A549 (cell line): ENCODE results near the gene PXYLP1. TPM values are rescaled to one million over a fixed set of nuclear protein-coding genes. Genes with fewer than 3 reads are reported as not detected.

Experiments
- ATAC-seq, 2 experiments: fragments of 200-7000 bp in 1 of 2; fragments of >200 bp in 1 of 2; cut with Nextera tagmentation in 1 of 2; cut with Tn5 transposase in 1 of 2; 3 replicates each; pipeline versions ENCODE4 v1.8.0 to v1.9.1; 2018 to 2020; ENCODE audit warnings: mild to moderate bottlenecking in 1 of 2, moderate library complexity in 1 of 2
- CTCF ChIA-PET: fragments of 300-600 bp; sonication (Branson Sonifier 250); formaldehyde crosslinking; extraction: SDS; loops from one replicate; lab custom pipeline; 2021; ENCODE audit warnings: antibody characterized with exemption, inconsistent platforms; lab: Yijun Ruan, JAX
- POLR2A ChIA-PET: fragments of 350-600 bp; formaldehyde crosslinking; extraction: SDS; loops from one replicate; lab custom pipeline; 2021; ENCODE audit warnings: antibody characterized with exemption, inconsistent platforms; lab: Yijun Ruan, JAX
- DNase-seq, 2 experiments: peaks; one replicate each; pipeline versions ENCODE4 v3.0.0 to v3.0.0-alpha.2; 2011 to 2016; ENCODE audit warnings: low read depth in 1 of 2, low spot score in 1 of 2
- FAIRE-seq: peaks from 2 replicates; lab custom pipeline; 2011; peaks lifted over from hg19 to GRCh38; lab: Jason Lieb, UNC
- H3K27ac ChIP-seq, 2 experiments: fragments of >200 bp; sonication (Bioruptor Twin); formaldehyde crosslinking; 3 replicates each; pipeline ENCODE4 v1.5.1; 2016 to 2017
- H3K4me1 ChIP-seq: fragments of >200 bp; sonication (Bioruptor Twin); formaldehyde crosslinking; 3 replicates; pipeline ENCODE4 v1.6.1; 2016
- H3K4me2 ChIP-seq: fragments of >200 bp; sonication (Bioruptor Twin); formaldehyde crosslinking; 3 replicates; pipeline ENCODE4 v1.6.1; 2016
- H3K4me3 ChIP-seq: fragments of >200 bp; sonication (Bioruptor Twin); formaldehyde crosslinking; 3 replicates; pipeline ENCODE4 v1.5.1; 2016
- H3K9me3 ChIP-seq: fragments of >200 bp; sonication (Bioruptor Twin); formaldehyde crosslinking; 3 replicates; pipeline ENCODE4 v1.6.1; 2016
- CBX8 ChIP-seq: fragments of 200-600 bp; sonication (generic); IDR thresholded peaks from 2 replicates; pipeline ENCODE4 v1.6.1; 2016
- EHF ChIP-seq: fragments of 250-450 bp; sonication (Bioruptor Pico); IDR thresholded peaks from 2 replicates; pipeline ENCODE4 v1.5.0; 2020; ENCODE audit warnings: mild to moderate bottlenecking
- EHMT2 ChIP-seq: fragments of 200-600 bp; sonication (generic); IDR thresholded peaks from 2 replicates; pipeline ENCODE4 v1.6.1; 2016; ENCODE audit warnings: antibody characterized with exemption, low read depth, mild to moderate bottlenecking, moderate library complexity
- ESRRA ChIP-seq: fragments of 150-350 bp; IDR thresholded peaks from 2 replicates; pipeline ENCODE4 v1.6.1; 2014; ENCODE audit warnings: mild to moderate bottlenecking, low read length, borderline replicate concordance
- HOXA7 ChIP-seq: fragments of 250-450 bp; sonication (Bioruptor Pico); IDR thresholded peaks from 2 replicates; pipeline ENCODE4 v1.5.0; 2020; ENCODE audit warnings: mild to moderate bottlenecking, moderate library complexity
- HOXB5 ChIP-seq: fragments of 250-450 bp; sonication (Bioruptor Pico); IDR thresholded peaks from 2 replicates; pipeline ENCODE4 v1.5.0; 2020; ENCODE audit warnings: mild to moderate bottlenecking, moderate library complexity
- JUNB ChIP-seq: fragments of >200 bp; sonication (Bioruptor Twin); formaldehyde crosslinking; IDR thresholded peaks from 2 replicates; pipeline ENCODE4 v1.6.1; 2016
- KDM1A ChIP-seq: fragments of 200-600 bp; sonication (generic); IDR thresholded peaks from 2 replicates; pipeline ENCODE4 v1.6.1; 2016; ENCODE audit warnings: low read depth, mild to moderate bottlenecking
- MAZ ChIP-seq: fragments of 150-350 bp; IDR thresholded peaks from 2 replicates; pipeline ENCODE4 v1.6.1; 2014; ENCODE audit warnings: antibody characterized with exemption, low read depth, low read length, borderline replicate concordance
- NFE2L2 ChIP-seq: fragments of 150-350 bp; conservative IDR thresholded peaks from 2 replicates; pipeline ENCODE4 v1.6.1; 2014; ENCODE audit warnings: low read length
- NPAS2 ChIP-seq: fragments of 250-450 bp; sonication (Bioruptor Pico); IDR thresholded peaks from 2 replicates; pipeline ENCODE4 v1.8.0; 2022; ENCODE audit warnings: mild to moderate bottlenecking, moderate library complexity, borderline replicate concordance
- POLR2AphosphoS2 ChIP-seq: conservative IDR thresholded peaks from 2 replicates; pipeline ENCODE4 v1.6.1; 2012; ENCODE audit warnings: low read length, improper control_type of control experiment, inconsistent platforms
- RAD21 ChIP-seq, 2 experiments: fragments of >200 bp in 1 of 2; sonication (Bioruptor Twin) in 1 of 2; formaldehyde crosslinking in 1 of 2; IDR thresholded peaks in 1 of 2; conservative IDR thresholded peaks in 1 of 2; 2 replicates in 1 of 2; 3 replicates in 1 of 2; pipeline ENCODE4 v1.6.1; 2012 to 2018; ENCODE audit warnings: inconsistent platforms in 1 of 2
- RFX5 ChIP-seq: fragments of 450-650 bp; IDR thresholded peaks from 2 replicates; pipeline ENCODE4 v1.7.1; 2014; ENCODE audit warnings: antibody characterized with exemption, mild to moderate bottlenecking, moderate library complexity
- SMC3 ChIP-seq: fragments of >200 bp; sonication (Bioruptor Twin); formaldehyde crosslinking; IDR thresholded peaks from 3 replicates; pipeline ENCODE4 v1.6.1; 2018; ENCODE audit warnings: inconsistent platforms
- SREBF2 ChIP-seq: fragments of 450-650 bp; IDR thresholded peaks from 2 replicates; pipeline ENCODE4 v1.6.1; 2014; ENCODE audit warnings: mild to moderate bottlenecking, moderate library complexity
- ZC3H11A ChIP-seq: fragments of 450-650 bp; IDR thresholded peaks from 2 replicates; pipeline ENCODE4 v1.6.1; 2014; ENCODE audit warnings: antibody characterized with exemption, mild to moderate bottlenecking
- ZFP36 ChIP-seq: fragments of 450-650 bp; IDR thresholded peaks from 2 replicates; pipeline ENCODE4 v1.6.1; 2014; ENCODE audit warnings: borderline replicate concordance; ENCODE audit not compliant: partially characterized antibody
- ZSCAN20 ChIP-seq: fragments of 250-450 bp; sonication (Bioruptor Pico); IDR thresholded peaks from 2 replicates; pipeline ENCODE4 v1.8.0; 2022; ENCODE audit warnings: mild to moderate bottlenecking, moderate library complexity
- WGBS: methylation state at CpG from one replicate; pipeline ENCODE4 v1.1.6; 2017; ENCODE audit errors: missing lambda C conversion rate; 5-methylcytosine and 5-hydroxymethylcytosine counted together
- polyA plus RNA-seq, 4 experiments: library from polyadenylated mRNA; depleted of rRNA in 3 of 4; stranded (reverse); fragments of >200 nt; fragmentation: RNase III in 1 of 4; extraction: RNeasy Plus Mini Kit Qiagen cat#74134 plus additional on column Dnase treatment in 1 of 4; gene quantifications; 2 replicates in 3 of 4; 3 replicates in 1 of 4; pipeline ENCODE4 v1.2.3, GENCODE V29; 2011 to 2017
- TF ChIP-seq, protein P1 (sequence below): IDR thresholded peaks from 2 replicates; pipeline ENCODE4 v1.6.1; 2012; ENCODE audit warnings: low read depth, borderline replicate concordance
- TF ChIP-seq, protein P2 (sequence below): fragments of >200 bp; sonication (Bioruptor Twin); formaldehyde crosslinking; IDR thresholded peaks from 2 replicates; pipeline ENCODE4 v1.6.1; 2016
- TF ChIP-seq, protein P3 (sequence below): fragments of >200 bp; sonication (Bioruptor Twin); formaldehyde crosslinking; IDR thresholded peaks from 3 replicates; pipeline ENCODE4 v1.5.1; 2016

PXYLP1 gene
- polyA plus RNA-seq, 2 of the 4 experiments (the other 2 are of a cell fraction): 8.0 to 11.7 TPM

DNA sequence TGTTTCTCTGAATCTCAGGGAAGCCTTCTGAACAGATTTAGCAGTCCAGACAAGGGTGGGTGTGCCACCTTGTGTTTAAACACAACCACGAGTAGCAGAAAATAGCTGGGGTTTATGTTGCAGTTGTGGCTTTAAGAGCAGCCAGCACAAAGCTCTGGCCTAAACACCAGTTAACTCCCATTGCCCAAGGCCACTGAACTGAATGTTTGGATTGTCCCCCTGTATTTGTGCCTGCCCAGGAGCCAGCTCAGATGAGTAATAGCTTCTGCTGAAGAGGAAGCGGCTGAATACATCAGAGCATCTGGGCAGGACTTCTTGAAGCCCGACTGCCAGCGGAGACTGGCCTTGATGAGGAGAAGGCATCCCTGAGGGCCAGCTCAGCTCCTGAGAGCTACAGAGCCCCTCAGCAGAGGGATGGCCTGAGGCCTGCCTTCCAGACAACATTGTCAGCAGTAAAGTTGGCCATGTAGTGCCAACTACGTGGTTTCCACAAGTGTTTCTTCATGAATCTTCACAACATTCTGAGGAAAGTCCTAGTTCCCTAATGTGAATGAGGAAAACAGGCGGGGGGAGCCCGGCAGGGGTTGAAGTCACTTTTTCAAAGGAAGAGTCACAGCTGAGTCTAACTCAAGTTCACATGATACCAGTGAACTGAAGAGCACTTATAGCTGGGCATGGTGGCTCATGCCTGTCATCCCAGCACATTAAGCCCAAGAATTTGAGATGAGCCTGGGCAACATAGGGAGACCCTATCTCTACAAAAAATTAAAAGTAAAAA, 70.9 kb downstream of the PXYLP1 start (continued):
- TF ChIP-seq SREBF2 (no peak), RFX5 (no peak), POLR2AphosphoS2 (no peak), ZSCAN20 (CRISPR knock-in tag) (no peak), ZFP36 (no peak), SMC3 (peak; percentile 27; the same call in 1 of the 3 replicates), EHF (CRISPR knock-in tag) (no peak), RAD21 (conservative IDR thresholded peaks at IDR 0.05 in 1 of 2, IDR thresholded peaks at IDR 0.05 in 1 of 2) (peak; percentile 18 to 29; a peak in 2 of 5 replicates), HOXA7 (CRISPR knock-in tag) (no peak), KDM1A (no peak)
- TF ChIP-seq, protein P1, sequence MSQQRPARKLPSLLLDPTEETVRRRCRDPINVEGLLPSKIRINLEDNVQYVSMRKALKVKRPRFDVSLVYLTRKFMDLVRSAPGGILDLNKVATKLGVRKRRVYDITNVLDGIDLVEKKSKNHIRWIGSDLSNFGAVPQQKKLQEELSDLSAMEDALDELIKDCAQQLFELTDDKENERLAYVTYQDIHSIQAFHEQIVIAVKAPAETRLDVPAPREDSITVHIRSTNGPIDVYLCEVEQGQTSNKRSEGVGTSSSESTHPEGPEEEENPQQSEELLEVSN: no peak
- TF ChIP-seq, protein P2, sequence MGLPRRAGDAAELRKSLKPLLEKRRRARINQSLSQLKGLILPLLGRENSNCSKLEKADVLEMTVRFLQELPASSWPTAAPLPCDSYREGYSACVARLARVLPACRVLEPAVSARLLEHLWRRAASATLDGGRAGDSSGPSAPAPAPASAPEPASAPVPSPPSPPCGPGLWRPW: no peak

DNA sequence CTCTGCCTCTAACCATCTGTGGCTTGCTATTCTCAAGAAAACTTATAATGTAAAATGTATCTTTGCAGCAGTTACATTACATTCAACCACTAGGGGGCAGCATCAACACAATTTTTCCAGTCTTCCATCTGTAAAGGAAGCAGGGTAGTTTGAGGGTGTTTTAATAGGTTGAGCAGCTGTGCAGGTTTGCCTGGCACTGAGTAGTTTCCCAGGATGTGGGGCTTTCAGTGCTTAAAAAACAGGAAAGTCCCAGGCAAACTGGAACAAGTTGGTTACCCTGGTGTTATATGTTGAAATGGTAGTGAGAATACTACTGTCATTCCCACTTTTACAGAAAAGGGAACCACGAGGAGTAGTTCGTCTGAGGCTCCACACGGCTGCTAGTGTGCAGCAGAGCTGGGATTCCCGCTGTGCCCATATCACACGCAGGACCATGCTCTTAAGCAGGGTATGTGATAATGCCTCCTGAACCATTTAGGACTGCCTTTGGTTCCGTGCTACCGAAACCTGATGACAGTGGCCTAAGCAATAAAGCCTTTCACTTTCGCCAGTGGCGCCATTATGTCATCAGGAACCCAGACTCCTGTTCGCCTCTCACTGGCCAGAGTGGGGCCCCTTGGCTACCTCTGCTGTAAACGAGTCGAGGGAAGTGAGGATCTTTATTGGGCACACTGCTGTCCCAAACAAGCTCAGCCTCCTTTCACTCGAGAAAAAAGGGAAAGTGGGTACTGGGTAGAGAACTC, 72.0 kb downstream of the PXYLP1 start:
- CTCF ChIA-PET: interaction anchor here (0.7 to 17.8 kb wide), 30 partner anchors 10 to 326 kb away, joined by 3 to 354 read pairs (median 5); partner anchors contain the start of gene PXYLP1
- Histone ChIP-seq H3K4me1 (peaks cover 34% of the 10 kb centered on the region), H3K4me2 (no peak overlapping the region; the same call in 2 of the 3 replicates), H3K4me3 (no peak overlapping the region), H3K9me3 (no peaks in the 10 kb centered on the region)
- ATAC-seq: peak; percentile 65 to 83; a peak in 5 of 6 replicates
- FAIRE-seq: no peak
- peak; percentile 77 for TF ChIP-seq SMC3
- no peak for TF ChIP-seq JUNB
- TF ChIP-seq EHMT2: no peak
- TF ChIP-seq, protein P2: no peak
- no peak for TF ChIP-seq CBX8
- TF ChIP-seq RAD21 (conservative IDR thresholded peaks at IDR 0.05 in 1 of 2, IDR thresholded peaks at IDR 0.05 in 1 of 2): peak; percentile 83 to 87
- no peak for TF ChIP-seq NPAS2
- no peak for TF ChIP-seq HOXB5 (CRISPR knock-in tag)
- TF ChIP-seq ZC3H11A: no peak
- TF ChIP-seq NFE2L2: no peak
- no peak for TF ChIP-seq MAZ
- TF ChIP-seq SREBF2: no peak
- TF ChIP-seq, protein P3, sequence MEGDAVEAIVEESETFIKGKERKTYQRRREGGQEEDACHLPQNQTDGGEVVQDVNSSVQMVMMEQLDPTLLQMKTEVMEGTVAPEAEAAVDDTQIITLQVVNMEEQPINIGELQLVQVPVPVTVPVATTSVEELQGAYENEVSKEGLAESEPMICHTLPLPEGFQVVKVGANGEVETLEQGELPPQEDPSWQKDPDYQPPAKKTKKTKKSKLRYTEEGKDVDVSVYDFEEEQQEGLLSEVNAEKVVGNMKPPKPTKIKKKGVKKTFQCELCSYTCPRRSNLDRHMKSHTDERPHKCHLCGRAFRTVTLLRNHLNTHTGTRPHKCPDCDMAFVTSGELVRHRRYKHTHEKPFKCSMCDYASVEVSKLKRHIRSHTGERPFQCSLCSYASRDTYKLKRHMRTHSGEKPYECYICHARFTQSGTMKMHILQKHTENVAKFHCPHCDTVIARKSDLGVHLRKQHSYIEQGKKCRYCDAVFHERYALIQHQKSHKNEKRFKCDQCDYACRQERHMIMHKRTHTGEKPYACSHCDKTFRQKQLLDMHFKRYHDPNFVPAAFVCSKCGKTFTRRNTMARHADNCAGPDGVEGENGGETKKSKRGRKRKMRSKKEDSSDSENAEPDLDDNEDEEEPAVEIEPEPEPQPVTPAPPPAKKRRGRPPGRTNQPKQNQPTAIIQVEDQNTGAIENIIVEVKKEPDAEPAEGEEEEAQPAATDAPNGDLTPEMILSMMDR: peak; percentile 87
- no peak for TF ChIP-seq ESRRA
- TF ChIP-seq, all 56 proteins: peak for 3
- peak; percentile 69 to 79 for DNase-seq
- WGBS: 83% methylated on average over 13 of the region's 13 CpGs
- POLR2A ChIA-PET: no interaction called here
- peak overlapping the region; percentile 21 to 71; a peak in 5 of 6 replicates for H3K27ac ChIP-seq
